Right hindlimb (tissue), 1 donor: Measurements from ENCODE around the gene PRKCA.
"Not testable (repeated sequence)": the region's sequence is repeated elsewhere in the genome, so short reads cannot be mapped to it uniquely, and the experiment has no call there.

ENCODE experiments used
- DNase-seq: peaks from one replicate; pipeline ENCODE4 v3.0.0-alpha.2; 2018

Gene PRKCA

DNA sequence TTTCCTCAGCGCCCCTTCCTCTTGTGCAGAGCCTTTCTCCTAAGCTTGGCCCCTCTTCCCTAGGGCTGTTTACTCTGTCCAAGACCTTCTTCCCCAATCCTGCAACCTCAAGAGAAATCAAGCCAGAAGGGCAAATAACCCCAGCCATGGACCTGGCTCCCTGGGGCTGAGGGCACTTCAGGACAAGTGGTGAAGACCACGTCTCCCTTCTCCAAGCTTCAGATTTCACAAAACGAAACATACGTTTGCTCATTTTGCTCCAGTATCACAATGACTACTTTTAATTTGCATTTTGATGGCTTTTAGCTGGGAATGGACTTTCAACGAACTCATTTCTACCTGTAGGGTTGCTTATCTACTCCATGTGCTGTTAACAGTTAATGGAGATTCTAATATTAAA is 392.7 kb downstream of the PRKCA start:
- no peak for DNase-seq

- no peak for DNase-seq
These were observed 395.9 kb downstream of the PRKCA start for GRCh38 chr17:66698270-66698669.

- DNase-seq: no peak
These were observed 399.0 kb downstream of the PRKCA start for GRCh38 chr17:66701462-66701861.

- DNase-seq: no peak
These were observed 399.9 kb downstream of the PRKCA start for GRCh38 chr17:66702106-66702936.

- no peak for DNase-seq
These were observed 402.6 kb downstream of the PRKCA start for GRCh38 chr17:66704858-66705520.

GRCh38 chr17:66706851-66707450 is 404.5 kb downstream of the PRKCA start:
- DNase-seq: no peak

DNA sequence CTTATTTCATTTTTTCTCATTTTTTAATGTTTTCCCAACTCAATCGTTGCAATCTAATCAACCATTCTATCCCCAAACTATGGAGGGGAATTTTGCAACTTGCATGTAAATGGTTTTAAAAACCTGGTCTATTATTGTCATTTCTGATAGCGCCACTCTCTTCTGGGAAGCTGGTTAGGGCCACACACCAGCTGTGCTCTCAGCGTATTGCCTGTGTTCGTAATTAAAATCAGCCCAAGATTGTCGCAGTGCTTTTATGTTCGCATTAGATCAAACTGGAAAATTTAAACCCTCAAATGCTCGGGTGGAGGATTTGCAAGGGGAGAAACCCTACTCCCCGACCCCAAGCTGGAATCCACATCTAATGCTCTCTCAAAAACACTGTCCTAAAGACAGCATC is 409.0 kb downstream of the PRKCA start:
- no peak for DNase-seq

DNA sequence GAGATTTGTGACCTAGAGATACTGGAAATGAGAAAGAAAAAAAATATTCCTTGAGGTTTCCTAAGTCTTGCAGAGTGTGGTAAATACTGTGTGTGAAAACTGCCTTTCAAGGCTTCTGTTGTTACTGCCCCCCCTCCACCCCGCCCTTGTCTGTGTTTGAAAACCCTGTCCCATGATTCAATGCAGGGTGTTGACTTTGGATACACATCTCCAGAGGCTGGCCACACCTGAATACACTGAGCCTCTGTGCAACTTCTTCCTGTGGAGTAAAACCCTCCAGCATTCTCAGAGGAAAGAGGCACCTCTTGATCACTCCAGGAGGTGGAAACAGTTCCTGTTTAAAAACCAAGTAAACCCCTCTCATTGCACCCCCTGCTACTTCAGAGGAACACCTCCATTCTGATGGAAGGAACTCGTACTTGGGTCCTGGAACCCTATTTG is 409.5 kb downstream of the PRKCA start:
- peak; percentile 32 for DNase-seq

GRCh38 chr17:66712453-66712852 is 410.0 kb downstream of the PRKCA start:
- DNase-seq: no peak

DNA sequence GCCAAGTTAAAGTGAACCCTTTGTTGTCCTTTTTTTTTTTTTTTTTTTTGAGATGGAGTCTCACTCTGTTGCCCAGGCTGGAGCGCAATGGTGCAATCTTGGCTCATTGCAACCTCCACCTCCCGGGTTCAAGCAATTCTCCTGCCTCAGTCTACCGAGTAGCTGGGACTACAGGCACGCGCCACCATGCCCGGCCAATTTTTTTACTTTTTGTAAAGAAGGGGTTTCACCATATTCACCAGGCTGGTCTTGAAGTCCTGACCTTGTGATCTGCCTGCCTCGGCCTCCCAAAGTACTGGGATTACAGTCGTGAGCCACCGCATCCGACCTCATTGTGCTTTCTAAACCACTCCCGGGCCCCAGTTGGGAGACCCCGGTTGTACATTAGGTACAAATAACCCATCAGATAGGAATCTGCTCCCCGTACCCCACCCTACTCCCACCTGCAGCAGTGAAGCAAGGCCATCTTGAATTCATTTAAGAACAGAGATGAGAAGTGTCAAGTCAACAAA is 410.7 kb downstream of the PRKCA start:
- not testable (repeated sequence) for DNase-seq

DNA sequence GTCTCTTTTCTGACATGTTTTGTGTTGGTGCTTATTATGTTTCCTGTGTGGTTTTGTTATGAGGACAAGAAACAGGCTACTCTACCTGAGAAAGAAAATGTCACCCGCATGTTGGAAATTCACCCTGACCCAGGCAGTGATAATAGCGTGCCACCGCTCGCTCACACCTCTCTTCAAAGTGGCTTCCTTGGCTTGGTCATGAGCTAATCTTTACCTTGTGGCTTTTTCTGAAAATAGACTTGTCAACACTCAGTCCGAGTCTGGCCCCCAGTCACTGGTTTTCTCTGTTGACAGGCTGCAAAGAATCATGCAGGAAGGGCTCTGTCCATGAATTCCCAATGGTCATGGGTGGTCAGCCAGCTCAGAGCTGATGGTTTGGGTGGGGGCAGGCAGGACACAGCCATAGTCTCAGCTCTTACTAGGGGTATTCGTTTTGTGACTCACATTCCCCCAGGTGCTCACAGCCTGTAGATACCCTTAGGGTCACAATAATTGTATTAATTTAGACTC is 411.2 kb downstream of the PRKCA start:
- no peak for DNase-seq

- DNase-seq: no peak
These were observed 411.9 kb downstream of the PRKCA start for GRCh38 chr17:66714046-66715023.

- DNase-seq: no peak
These were observed 412.8 kb downstream of the PRKCA start for GRCh38 chr17:66715076-66715675.

- peak; percentile 42 for DNase-seq
These were observed 413.3 kb downstream of the PRKCA start for GRCh38 chr17:66715745-66716156.

DNA sequence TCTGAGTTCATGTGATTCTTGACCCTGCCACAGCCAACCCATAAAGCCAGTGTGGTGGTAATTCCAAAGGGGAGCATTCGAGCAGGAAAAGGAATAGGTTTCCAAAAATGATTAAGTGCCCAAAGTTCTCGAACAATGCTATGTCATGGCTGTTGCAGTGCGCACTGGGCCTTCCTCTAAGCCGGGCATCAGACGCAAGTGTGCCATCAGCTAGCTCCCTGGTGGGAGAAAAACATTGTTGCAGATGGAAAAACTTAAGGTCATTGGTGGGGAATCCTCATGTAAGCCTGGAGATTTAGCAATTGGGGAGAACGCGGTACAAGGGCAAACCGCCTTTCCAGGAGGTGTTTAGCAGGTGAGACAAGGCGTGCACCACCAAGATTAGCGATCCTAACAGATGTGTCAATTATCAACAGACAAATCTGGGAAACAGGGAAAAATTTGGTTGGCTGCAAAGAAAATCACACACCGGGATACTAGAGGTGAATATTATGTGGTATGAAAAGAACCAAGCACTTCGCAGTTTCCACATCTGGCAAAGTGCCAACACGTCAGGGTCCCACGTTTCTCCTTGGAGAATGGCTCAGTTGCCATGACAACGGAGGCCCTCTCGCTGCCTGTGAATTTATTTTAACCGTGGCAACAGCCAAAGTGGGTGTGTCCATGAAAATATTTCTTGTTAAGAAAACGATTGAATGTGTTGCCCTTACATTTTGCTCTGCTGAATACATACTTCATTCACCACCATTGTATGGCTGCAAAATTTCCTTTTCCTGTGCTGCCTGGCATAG is 414.0 kb downstream of the PRKCA start:
- DNase-seq: peak; percentile 75

- DNase-seq: no peak
These were observed 415.2 kb downstream of the PRKCA start for GRCh38 chr17:66717641-66718058.

GRCh38 chr17:66720027-66720426 is 417.6 kb downstream of the PRKCA start:
- DNase-seq: no peak

GRCh38 chr17:66720567-66720966 is 418.2 kb downstream of the PRKCA start:
- DNase-seq: no peak

DNA sequence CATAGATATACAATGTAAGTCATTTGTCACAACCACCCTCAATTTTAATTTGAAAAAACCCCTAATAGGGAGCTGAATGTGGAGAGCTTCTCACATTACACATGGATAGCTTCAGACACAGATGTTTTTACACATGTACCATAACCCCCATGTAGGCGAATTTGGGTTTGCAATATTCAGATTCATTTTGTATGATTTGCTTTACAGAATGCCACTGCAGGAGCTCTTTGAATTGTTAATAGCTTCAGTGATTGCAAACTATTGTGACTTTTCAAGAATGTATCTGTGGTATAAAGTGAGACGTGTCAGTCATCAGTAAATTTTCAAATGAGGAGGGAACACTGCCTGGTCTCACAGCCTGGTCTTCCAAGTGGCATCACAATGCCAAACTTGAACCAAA is 419.9 kb downstream of the PRKCA start:
- DNase-seq: no peak

- peak; percentile 83 for DNase-seq
These were observed 422.3 kb downstream of the PRKCA start for GRCh38 chr17:66724581-66725341.
